ENCODE data around the gene PTPRN2.

GRCh38 chr7:158102897-158103296, 484.7 kb downstream of the PTPRN2 start:
- no peak for TF ChIP-seq POLR2A (IDR thresholded peaks at IDR 0.05)
- TF ChIP-seq CTCF (IDR thresholded peaks at IDR 0.05) = no peak
